Activated T-cell treated with anti-CD3 and anti-CD28 coated beads, Interleukin-2, amount 50 U/mL, for 72 hours (primary cell): ENCODE measurements around the gene ATP6V1E1. TPM values are rescaled to one million over a fixed set of nuclear protein-coding genes. Genes with fewer than 3 reads are reported as not detected.
A peak's percentile ranks its signal among the peaks of the same experiment; 100 is the strongest.
"Not testable (repeated sequence)": the region's sequence is repeated elsewhere in the genome, so short reads cannot be mapped to it uniquely, and the experiment has no call there.

Source experiments
- ATAC-seq, 2 donors: fragments of 150-1000 bp; cut with Tn5 transposase; replicated peaks in 1 of 2; 2 replicates each; pipeline ENCODE4 v1.10.0; 2021; ENCODE audit warnings: moderate library complexity in 2 of 2, mild to moderate bottlenecking in 1 of 2
- DNase-seq, 2 donors: peaks; one replicate each; pipeline ENCODE4 v3.0.0; 2021 to 2022; ENCODE audit warnings: mixed read lengths in 1 of 2
- H3K27ac Mint-ChIP-seq: one replicate; pipeline ENCODE4 v1.8.0; 2022; ENCODE audit warnings: mild to moderate bottlenecking, moderate library complexity, mixed read lengths
- H3K27me3 Mint-ChIP-seq: one replicate; pipeline ENCODE4 v1.8.0; 2022; ENCODE audit warnings: low read depth, mixed read lengths
- H3K36me3 Mint-ChIP-seq, 2 donors: one replicate each; pipeline ENCODE4 v1.8.0; 2022; ENCODE audit warnings: mixed read lengths in 2 of 2, mild to moderate bottlenecking in 1 of 2; ENCODE audit not compliant: insufficient read depth in 2 of 2
- H3K4me1 Mint-ChIP-seq: one replicate; pipeline ENCODE4 v1.8.0; 2022; ENCODE audit warnings: low read depth, mixed read lengths
- H3K4me3 Mint-ChIP-seq, 2 donors: one replicate each; pipeline ENCODE4 v1.8.0; 2022; ENCODE audit warnings: mild to moderate bottlenecking in 2 of 2, mixed read lengths in 2 of 2, moderate library complexity in 2 of 2
- H3K9me3 Mint-ChIP-seq, 2 donors: one replicate each; pipeline ENCODE4 v1.8.0; 2022; ENCODE audit warnings: mixed read lengths in 2 of 2
- total RNA-seq, 2 donors: library from RNA; stranded (reverse); gene quantifications; one replicate each; pipeline ENCODE4 v1.2.3, GENCODE V29; 2022

The ATP6V1E1 gene
- total RNA-seq, 2 donors from 2014 or later, result 83.4 to 89.5 TPM

- Mint-ChIP-seq H3K4me1 (peaks cover 38% of the 10 kb centered on the region), H3K36me3 (peaks cover 5 to 23% of the 10 kb centered on the region in 2 donors)
- not testable (repeated sequence) for H3K4me3 Mint-ChIP-seq, H3K27me3 Mint-ChIP-seq, DNase-seq, H3K9me3 Mint-ChIP-seq, ATAC-seq, H3K27ac Mint-ChIP-seq
These were observed 13.8 kb upstream of the ATP6V1E1 start for GRCh38 chr22:17642357-17642756.

- H3K36me3 Mint-ChIP-seq, result peaks cover 5 to 23% of the 10 kb centered on the region in 2 donors
These were observed 12.7 kb upstream of the ATP6V1E1 start for GRCh38 chr22:17641269-17641668.

DNA sequence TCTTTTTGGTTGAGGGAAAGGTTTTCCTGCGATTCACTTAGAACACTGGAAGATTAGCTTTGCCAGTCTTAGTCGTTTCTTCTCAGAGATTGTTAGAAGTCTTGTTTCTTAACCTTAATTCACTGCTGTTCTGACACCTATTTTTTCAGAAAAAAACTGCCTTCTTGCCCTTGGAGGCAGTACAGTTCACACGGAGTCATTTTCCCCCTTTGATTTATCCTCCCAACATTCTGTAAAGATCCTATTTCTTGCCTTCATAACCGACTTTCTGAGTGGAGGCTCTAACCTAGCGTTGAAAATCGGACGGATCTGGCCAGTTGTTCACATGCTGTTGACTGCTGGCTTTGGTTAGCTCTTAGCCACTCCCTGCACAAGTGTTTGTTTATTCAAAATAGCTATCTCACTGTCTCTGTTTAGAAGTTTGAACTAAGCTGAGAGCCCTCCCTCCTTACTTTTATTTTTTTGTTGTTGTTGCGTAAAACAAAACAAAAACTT lies 10.7 kb upstream of the ATP6V1E1 start:
- peak in 1 of 2 donors; percentile 22 for DNase-seq
- Mint-ChIP-seq H3K4me3 (peak overlapping the region; percentile 96), H3K27me3 (no peaks in the 10 kb centered on the region), H3K36me3 (peaks cover 5 to 23% of the 10 kb centered on the region in 2 donors), H3K27ac (peak overlapping the region; percentile 96), H3K4me1 (peaks cover 38% of the 10 kb centered on the region), H3K9me3 (no peaks in the 10 kb centered on the region)
- no peak for ATAC-seq

More at GRCh38 chr22:17641269-17641668, 12.7 kb upstream of the ATP6V1E1 start:
- Mint-ChIP-seq H3K9me3 (no peaks in the 10 kb centered on the region), H3K4me1 (peaks cover 38% of the 10 kb centered on the region), H3K4me3 (no peak overlapping the region), H3K27me3 (no peaks in the 10 kb centered on the region), H3K27ac (peak overlapping the region; percentile 33)
- ATAC-seq (no peak), DNase-seq (no peak)

DNA sequence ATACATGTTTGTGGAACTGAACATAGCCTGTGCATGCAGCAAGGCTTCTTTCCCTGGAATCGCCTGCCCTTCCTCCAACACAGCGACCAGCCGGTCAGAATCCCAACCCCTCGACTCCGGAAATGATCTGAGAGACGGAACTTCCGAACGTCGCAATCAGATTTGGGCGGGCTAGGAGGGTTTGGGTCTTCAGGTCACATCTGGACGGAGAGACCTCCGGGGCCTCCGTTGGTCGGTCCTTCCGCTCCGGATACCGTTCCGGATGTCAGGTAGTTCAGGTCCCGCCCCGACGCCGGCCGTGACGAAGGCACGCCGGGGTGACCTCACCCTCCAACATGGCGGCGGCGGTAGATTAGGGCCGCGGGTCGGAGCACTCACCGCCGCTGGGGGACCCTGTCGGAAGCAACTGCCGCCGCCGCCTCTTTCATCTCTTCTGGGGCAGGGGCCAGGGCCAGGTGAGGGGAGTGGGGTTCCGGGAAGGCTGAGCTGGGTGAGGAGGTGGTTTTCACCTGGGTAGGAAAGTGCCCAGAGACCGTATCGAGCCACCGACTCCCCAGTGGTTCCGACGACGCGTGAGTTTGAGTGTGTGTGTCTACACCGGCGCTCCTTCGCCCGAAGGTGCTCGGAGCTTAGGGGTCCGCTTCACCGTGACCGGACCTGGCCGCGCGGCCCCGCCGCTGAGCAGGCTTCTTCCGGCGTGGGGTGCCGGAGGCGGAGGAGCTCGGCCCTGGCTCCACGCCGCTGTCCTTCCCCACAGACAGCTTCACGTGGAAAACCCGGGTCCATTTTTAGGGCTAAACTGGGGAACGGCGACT lies 10.1 kb upstream of the ATP6V1E1 start, which contains the start of gene BCL2L13:
BCL2L13 (plus strand) TSS at position 326 of the 815 bp plus-strand sequence. CDS start 16,955 bp downstream, outside the sequence.
- H3K36me3 Mint-ChIP-seq, result peaks cover 5 to 23% of the 10 kb centered on the region in 2 donors
- no peaks in the 10 kb centered on the region for H3K9me3 Mint-ChIP-seq
- ATAC-seq, result peak; percentile 97
- peak within 1 kb of the TSS; percentile 96 for H3K27ac Mint-ChIP-seq
- H3K27me3 Mint-ChIP-seq, result no peaks in the 10 kb centered on the region
- peaks cover 41% of the 10 kb centered on the region for H3K4me1 Mint-ChIP-seq
- peak; percentile 92 to 93 for DNase-seq
- H3K4me3 Mint-ChIP-seq, result peak within 1 kb of the TSS; percentile 96

- Mint-ChIP-seq H3K4me3 (peak overlapping the region; percentile 96), H3K36me3 (peaks cover 5 to 23% of the 10 kb centered on the region in 2 donors), H3K9me3 (no peaks in the 10 kb centered on the region), H3K27me3 (no peaks in the 10 kb centered on the region), H3K4me1 (peaks cover 43% of the 10 kb centered on the region), H3K27ac (peak overlapping the region; percentile 96)
- DNase-seq (peak in 1 of 2 donors; percentile 14), ATAC-seq (peak; percentile 23 to 27)
These were observed 9.6 kb upstream of the ATP6V1E1 start for GRCh38 chr22:17638182-17638431.

DNA sequence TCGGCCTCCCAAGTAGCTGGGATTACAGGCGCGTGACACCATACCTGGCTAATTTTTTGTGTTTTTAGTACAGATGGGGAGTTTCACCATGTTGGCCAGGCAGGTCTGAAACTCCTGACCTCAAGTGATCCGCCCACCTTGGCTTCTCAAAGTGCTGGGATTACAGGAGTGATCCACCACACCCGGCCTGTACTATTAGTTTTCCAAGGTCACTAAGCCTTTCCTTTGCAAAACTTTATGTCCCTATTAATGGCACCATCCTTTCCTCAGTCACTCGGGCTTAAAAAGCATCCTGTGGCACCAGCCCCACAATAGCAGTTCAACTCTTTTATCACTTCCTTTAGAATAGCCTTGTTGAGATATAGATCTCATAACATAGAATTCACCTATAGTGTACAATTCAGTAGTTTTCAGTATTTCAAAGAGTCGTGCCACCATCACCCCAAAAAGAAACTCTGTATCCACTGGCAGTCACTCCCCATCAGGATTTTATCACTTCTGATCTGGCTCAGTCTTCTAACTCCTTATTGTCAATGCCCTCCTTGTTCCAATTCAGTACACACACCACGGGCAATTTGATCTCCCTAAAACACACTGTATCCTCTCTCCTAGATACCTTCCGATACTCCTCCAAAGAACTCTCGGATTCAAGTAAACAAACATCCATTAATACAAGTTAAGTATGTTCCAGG lies 9.1 kb upstream of the ATP6V1E1 start:
- Mint-ChIP-seq H3K36me3 (peaks cover 5 to 21% of the 10 kb centered on the region in 2 donors), H3K4me1 (peaks cover 41% of the 10 kb centered on the region), H3K27ac (peak overlapping the region; percentile 96), H3K4me3 (peak overlapping the region; percentile 96), H3K9me3 (no peaks in the 10 kb centered on the region), H3K27me3 (no peaks in the 10 kb centered on the region)
- ATAC-seq (no peak), DNase-seq (peak in 1 of 2 donors; percentile 2)

DNA sequence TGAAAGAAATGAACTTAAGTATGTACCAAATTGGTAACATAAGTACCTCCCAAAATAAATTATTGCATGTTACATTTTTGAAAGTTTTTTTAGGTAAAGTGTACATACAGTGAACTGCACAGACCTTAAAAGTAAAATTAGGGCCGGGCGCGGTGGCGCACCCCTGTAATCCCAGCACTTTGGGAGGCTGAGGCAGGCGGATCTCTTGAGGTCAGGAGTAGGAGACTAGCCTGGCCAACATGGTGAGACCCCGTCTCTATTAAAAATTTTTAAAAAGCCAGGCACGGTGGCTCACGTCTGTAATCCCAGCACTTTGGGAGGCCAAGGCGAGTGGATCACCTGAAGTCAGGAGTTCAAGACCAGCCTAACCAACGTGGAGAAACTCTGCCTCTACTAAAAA lies 8.3 kb upstream of the ATP6V1E1 start:
- ATAC-seq, DNase-seq, H3K27me3 Mint-ChIP-seq, H3K4me3 Mint-ChIP-seq, H3K9me3 Mint-ChIP-seq, H3K27ac Mint-ChIP-seq: not testable (repeated sequence)
- Mint-ChIP-seq H3K36me3 (peaks cover 5 to 16% of the 10 kb centered on the region in 2 donors), H3K4me1 (peaks cover 36% of the 10 kb centered on the region)

DNA sequence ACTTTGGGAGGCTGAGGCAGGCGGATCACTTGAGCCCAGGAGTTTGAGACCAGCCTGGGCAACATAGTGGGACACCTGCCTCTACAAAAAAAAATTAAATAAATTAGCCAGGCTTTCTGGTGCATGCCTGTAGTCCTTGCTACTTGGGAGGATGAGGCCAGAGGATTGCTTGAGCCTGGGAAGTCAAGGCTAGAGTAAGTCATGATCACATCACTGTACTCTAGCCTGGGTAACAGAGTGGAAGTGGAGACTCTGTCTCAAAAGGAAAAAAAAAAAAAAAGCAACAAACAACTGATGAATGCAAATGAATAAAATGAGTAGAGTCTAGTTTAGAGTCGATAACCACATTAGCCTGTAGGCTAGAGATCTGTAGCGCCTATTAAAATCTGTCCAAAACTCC lies 6.1 kb upstream of the ATP6V1E1 start:
- Mint-ChIP-seq H3K27ac (no peak overlapping the region), H3K9me3 (no peaks in the 10 kb centered on the region), H3K27me3 (no peaks in the 10 kb centered on the region), H3K36me3 (peaks cover 5 to 9% of the 10 kb centered on the region in 2 donors), H3K4me1 (peaks cover 19% of the 10 kb centered on the region), H3K4me3 (no peak overlapping the region)
- DNase-seq (no peak), ATAC-seq (no peak)

DNA sequence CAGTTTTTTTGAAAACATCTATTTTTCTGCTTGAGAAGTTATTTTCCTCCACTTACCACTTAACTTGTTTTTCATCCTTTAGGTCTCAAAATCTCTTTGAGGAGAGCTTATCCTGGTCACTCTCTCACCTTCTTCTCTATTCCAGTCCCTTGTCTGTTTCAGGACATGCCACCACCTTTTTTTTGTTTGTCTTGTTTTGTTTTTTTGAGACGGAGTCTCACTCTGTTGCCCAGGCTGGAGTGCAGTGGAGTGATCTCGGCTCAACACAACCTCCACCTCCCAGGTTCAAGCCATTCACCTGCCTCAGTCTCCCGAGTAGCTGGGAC lies 5.4 kb upstream of the ATP6V1E1 start:
- H3K36me3 Mint-ChIP-seq, result peaks cover 4 to 5% of the 10 kb centered on the region in 2 donors
- H3K4me1 Mint-ChIP-seq, result peaks cover 16% of the 10 kb centered on the region
- ATAC-seq (no peak), DNase-seq (no peak)
- H3K27me3 Mint-ChIP-seq, result no peaks in the 10 kb centered on the region
- H3K4me3 Mint-ChIP-seq, result no peak overlapping the region
- no peak overlapping the region for H3K27ac Mint-ChIP-seq
- no peaks in the 10 kb centered on the region for H3K9me3 Mint-ChIP-seq

GRCh38 chr22:17633217-17633997 lies 4.9 kb upstream of the ATP6V1E1 start:
- no peak overlapping the region for H3K27ac Mint-ChIP-seq
- ATAC-seq (no peak), DNase-seq (no peak)
- peaks cover 4 to 5% of the 10 kb centered on the region in 2 donors for H3K36me3 Mint-ChIP-seq
- no peak overlapping the region for H3K4me3 Mint-ChIP-seq
- no peaks in the 10 kb centered on the region for H3K27me3 Mint-ChIP-seq
- H3K4me1 Mint-ChIP-seq, result peaks cover 15% of the 10 kb centered on the region
- no peaks in the 10 kb centered on the region for H3K9me3 Mint-ChIP-seq

GRCh38 chr22:17631076-17631565 lies 2.6 kb upstream of the ATP6V1E1 start:
- H3K27me3 Mint-ChIP-seq, result no peaks in the 10 kb centered on the region
- no peak overlapping the region for H3K4me3 Mint-ChIP-seq
- H3K4me1 Mint-ChIP-seq, result peaks cover 9% of the 10 kb centered on the region
- H3K9me3 Mint-ChIP-seq, result no peaks in the 10 kb centered on the region
- no peak for ATAC-seq
- peaks cover 0 to 1% of the 10 kb centered on the region in 2 donors for H3K36me3 Mint-ChIP-seq
- no peak overlapping the region for H3K27ac Mint-ChIP-seq
- DNase-seq, result no peak

GRCh38 chr22:17629641-17630040 lies 1.1 kb upstream of the ATP6V1E1 start:
- Mint-ChIP-seq H3K9me3 (no peaks in the 10 kb centered on the region), H3K4me3 (peak overlapping the region; percentile 94 to 99), H3K4me1 (peaks cover 14% of the 10 kb centered on the region), H3K27ac (peak overlapping the region; percentile 84), H3K36me3 (peaks cover 0 to 1% of the 10 kb centered on the region in 2 donors), H3K27me3 (no peaks in the 10 kb centered on the region)
- ATAC-seq (no peak), DNase-seq (no peak)

DNA sequence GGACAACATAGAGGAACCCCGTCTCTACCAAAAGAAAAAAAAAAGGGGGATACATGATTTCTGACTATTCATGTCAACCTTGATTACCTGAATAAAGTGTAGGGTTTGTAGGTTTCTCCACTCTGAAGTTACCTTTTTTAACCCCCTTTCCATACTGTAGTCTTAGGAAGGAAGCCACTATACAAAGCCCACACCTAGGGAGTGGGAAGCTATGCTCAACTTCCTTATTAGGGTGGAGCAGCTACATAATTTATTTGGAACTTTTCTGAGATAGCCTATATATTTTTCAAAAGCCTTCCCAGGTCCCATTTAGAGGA lies 582 bp upstream of the ATP6V1E1 start:
- peak overlapping the region; percentile 94 to 99 for H3K4me3 Mint-ChIP-seq
- ATAC-seq (no peak), DNase-seq (no peak)
- H3K4me1 Mint-ChIP-seq, result peaks cover 16% of the 10 kb centered on the region
- no peaks in the 10 kb centered on the region for H3K27me3 Mint-ChIP-seq
- peaks cover 0 to 1% of the 10 kb centered on the region in 2 donors for H3K36me3 Mint-ChIP-seq
- H3K9me3 Mint-ChIP-seq, result no peaks in the 10 kb centered on the region
- peak overlapping the region; percentile 97 for H3K27ac Mint-ChIP-seq
